Urinary bladder (tissue), 4 donors: ENCODE results near the gene MX2. TPM values are rescaled to one million over a fixed set of nuclear protein-coding genes. Genes with fewer than 3 reads are reported as not detected.

Experiments used
- DNase-seq: peaks from one replicate; pipeline ENCODE4 v3.0.0-alpha.2; 2015; ENCODE audit errors: extremely low spot score
- H3K27ac ChIP-seq: one replicate; pipeline ENCODE4 v1.5.1; 2013; ENCODE audit warnings: low read depth, mild to moderate bottlenecking, moderate library complexity
- H3K36me3 ChIP-seq: one replicate; pipeline ENCODE4 v1.6.1; 2013; ENCODE audit warnings: mild to moderate bottlenecking, moderate library complexity; ENCODE audit not compliant: insufficient read depth
- H3K4me1 ChIP-seq: one replicate; pipeline ENCODE4 v1.6.1; 2013; ENCODE audit warnings: mild to moderate bottlenecking, moderate library complexity; ENCODE audit not compliant: insufficient read depth
- H3K4me3 ChIP-seq: one replicate; pipeline ENCODE4 v1.5.1; 2013; ENCODE audit warnings: low read depth, low read length
- WGBS: extraction: QIAGEN DNeasy Blood & Tissue Kit; methylation state at CpG from one replicate; pipeline ENCODE4 v1.1.7; 2013; 5-methylcytosine and 5-hydroxymethylcytosine counted together
- polyA plus RNA-seq: library from polyadenylated mRNA; stranded (reverse); fragments of 200-250 nt; gene quantifications from one replicate; pipeline ENCODE4 v1.2.3, GENCODE V29; 2013
- total RNA-seq: library from RNA; depleted of rRNA; stranded (reverse); fragments of >200 nt; gene quantifications from one replicate; pipeline ENCODE4 v1.2.3, GENCODE V29; 2014
- donor health status: healthy with polysubstance abuse.
- donor health status: healthy.

MX2 gene
- total and polyA plus RNA-seq, 2 donors = 8.2 to 10.3 TPM

DNA sequence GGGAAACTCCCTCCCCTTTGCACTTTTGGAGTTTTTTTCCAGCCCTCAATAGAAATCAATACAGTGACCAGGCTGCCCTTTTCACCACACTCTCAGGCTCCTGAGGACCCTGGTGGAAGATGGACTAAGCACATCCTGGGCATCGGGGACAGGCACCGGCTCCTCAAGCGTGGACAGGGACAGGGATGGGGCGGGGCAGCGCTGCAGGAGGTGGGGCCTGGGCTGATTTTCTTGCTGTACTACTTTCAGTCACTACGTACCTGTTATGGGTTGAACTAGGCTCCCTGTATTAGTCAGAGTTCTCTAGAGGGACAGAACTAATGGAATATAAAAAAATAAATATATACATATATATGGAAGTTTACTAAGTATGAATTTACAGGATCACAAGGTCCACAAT, 2.5 kb downstream of the MX2 start:
- no peak for DNase-seq
- H3K4me3 ChIP-seq = no peak overlapping the region
- H3K27ac ChIP-seq = no peak overlapping the region
- no peaks in the 10 kb centered on the region for H3K4me1 ChIP-seq
- 91% methylated on average over 6 of the region's 6 CpGs for WGBS
- H3K36me3 ChIP-seq = no peaks in the 10 kb centered on the region

DNA sequence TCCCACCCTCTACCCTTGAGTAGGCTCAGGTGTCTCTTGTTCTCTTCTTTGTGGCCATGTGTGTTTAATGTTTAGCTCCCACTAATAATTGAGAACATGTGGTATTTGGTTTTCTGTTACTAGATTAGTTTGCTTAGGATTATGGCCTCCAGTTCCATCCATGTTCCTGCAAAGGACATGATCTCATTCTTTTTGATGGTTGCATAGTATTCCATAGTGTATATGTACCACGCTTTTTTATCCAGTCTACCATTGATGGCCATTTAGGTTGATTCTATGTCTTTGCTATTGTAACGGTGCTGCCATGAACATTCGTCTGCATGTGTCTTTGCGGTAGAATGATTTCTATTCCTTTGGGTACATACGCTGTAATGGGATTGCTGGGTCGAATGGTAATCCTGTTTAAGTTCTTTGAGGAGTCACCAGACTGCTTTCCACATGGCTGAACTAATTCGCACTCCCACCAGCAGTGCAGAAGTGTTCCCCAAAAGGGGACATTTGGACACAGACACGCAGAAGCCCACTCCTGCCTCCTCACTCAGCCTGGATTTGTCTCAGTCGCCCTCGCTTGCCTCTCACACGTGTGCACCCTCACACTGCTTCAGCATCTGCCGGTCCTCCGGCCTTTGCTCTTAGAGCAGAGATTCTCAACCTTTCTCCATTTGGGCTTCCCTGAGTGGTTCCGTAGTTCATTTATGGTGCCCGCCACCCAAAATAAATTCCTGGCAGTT, 3.7 kb downstream of the MX2 start:
- H3K4me1 ChIP-seq = no peaks in the 10 kb centered on the region
- WGBS = 96% methylated on average over 15 of the region's 15 CpGs
- H3K4me3 ChIP-seq = no peak overlapping the region
- no peak for DNase-seq
- H3K27ac ChIP-seq = no peak overlapping the region
- H3K36me3 ChIP-seq = no peaks in the 10 kb centered on the region

DNA sequence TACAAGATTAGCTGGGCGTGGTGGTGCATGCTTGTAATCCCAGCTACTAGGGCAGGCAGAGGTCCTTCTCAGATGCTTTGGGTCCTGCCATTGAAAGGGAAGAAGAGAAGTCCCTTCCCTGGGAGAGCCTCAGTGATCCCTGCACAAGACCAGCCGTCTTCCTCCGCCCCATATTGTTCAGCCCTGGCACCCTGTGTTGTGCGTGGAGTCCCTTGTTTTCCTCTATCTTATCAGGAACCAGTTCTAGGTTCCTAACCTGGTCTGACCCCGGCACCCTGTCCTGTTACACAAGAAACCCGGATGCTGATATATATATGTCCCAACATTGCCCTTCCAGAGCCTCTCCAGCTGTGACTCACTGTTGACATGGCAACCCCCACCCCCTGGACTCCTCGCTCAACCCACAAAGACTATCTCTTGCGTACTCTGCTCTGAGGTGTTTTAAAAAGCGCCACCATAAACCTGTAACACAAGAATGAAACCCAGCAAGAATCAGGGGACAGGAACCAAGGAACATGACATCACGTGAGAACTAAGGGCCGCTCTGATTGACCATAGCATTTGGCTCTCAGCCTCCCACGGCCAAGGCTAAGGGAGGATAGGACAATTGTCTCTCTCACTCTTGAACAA, 4.8 kb downstream of the MX2 start:
- peak; percentile 61 for DNase-seq
- Histone ChIP-seq H3K4me1 (no peaks in the 10 kb centered on the region), H3K27ac (no peak overlapping the region), H3K36me3 (no peaks in the 10 kb centered on the region), H3K4me3 (no peak overlapping the region)
- WGBS = 73% methylated on average over 12 of the region's 12 CpGs

DNA sequence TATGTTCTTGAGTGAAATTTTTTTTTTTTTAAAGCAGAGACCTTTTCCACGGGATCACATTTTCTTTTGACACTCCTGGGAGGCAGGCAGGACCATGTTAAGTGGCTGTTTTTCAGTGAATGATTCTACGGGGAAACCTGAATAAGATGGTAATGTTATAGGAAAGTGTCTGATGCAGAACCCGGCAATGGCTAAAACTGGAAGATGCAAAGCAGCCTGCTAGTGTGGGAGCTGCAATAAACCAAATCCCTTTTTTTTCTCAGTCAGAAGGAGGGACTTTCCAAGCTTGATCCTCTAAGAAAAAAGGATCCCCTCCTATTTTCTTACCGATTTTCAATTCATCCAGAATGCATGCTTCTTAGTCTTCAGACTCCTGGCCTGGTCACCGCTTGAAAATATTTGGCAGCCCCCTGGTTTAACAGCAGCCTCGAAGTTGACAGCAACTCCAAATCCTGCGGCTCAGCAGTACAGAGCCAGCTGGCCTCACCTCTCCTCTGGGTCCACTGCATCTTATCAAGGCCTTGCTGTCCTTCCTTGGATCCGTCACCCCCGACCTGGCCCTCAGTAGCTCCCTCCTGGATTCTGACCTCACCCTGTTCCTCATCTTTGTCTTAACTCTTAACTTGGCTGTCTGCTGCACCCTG, 5.6 kb downstream of the MX2 start:
- no peaks in the 10 kb centered on the region for H3K36me3 ChIP-seq
- no peak overlapping the region for H3K27ac ChIP-seq
- H3K4me1 ChIP-seq = no peaks in the 10 kb centered on the region
- no peak overlapping the region for H3K4me3 ChIP-seq
- DNase-seq = no peak
- 54% methylated on average over 9 of the region's 9 CpGs for WGBS

DNA sequence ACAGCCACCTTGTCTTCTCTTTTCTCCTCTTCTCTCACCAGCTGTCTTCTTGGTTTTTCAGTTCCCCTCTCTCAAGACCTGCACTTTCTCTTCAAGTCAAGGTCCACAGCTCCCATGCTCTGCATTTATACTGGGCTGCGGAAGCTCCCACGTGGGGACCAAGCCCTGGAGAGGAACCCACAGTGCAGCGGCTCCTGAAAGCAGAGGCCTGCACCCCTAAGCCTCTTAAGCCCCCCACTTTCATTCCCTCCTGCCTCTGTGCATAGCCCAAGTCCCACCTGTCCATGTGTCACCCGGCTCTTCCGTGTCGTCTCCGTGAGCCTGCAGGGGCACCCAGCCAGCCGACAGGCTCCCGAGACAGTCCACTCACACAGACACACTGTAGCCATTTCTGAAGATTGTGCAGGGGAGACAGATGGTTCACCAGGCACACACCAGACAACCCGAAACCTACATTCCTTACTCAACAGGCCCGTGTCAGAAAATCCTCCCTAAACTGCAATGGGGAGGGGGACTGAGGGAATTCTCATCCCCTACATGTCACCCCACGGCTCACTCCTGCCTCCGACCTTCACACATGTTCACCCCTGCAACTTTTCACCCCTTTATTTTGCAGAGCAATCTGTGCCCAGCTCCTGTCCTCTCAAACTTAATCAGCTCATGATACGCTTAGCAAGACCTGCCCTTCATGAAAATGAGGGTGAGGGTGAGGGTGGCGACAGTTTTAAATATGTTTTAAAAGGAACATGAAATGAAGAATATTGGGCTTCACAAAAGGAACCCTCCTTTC, 6.3 kb downstream of the MX2 start:
- Histone ChIP-seq H3K4me1 (no peaks in the 10 kb centered on the region), H3K4me3 (no peak overlapping the region), H3K27ac (no peak overlapping the region), H3K36me3 (no peaks in the 10 kb centered on the region)
- 90% methylated on average over 15 of the region's 15 CpGs for WGBS
- no peak for DNase-seq

DNA sequence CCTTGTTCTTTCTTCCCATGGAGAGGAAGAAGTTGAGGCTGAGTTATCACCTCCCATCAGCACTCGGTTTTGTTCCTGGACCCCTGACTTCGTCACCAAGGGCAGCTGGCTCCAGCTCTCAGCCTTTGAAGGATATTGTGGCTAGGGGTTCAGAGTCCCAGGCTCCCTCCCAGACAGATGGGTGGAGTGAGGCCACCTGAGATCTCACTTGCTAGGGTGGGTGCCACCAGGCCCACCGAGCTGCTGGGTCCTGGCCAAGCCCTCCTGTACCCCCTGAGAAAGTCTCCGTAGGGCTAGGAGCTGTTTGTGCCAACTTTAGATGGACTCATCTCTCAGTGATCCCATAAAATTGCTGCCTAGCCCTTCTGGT, 6.9 kb downstream of the MX2 start:
- Histone ChIP-seq H3K36me3 (no peaks in the 10 kb centered on the region), H3K4me1 (no peaks in the 10 kb centered on the region), H3K27ac (peak overlapping the region; percentile 13), H3K4me3 (no peak overlapping the region)
- no peak for DNase-seq
- WGBS = 67% methylated on average over 4 of the region's 4 CpGs

DNA sequence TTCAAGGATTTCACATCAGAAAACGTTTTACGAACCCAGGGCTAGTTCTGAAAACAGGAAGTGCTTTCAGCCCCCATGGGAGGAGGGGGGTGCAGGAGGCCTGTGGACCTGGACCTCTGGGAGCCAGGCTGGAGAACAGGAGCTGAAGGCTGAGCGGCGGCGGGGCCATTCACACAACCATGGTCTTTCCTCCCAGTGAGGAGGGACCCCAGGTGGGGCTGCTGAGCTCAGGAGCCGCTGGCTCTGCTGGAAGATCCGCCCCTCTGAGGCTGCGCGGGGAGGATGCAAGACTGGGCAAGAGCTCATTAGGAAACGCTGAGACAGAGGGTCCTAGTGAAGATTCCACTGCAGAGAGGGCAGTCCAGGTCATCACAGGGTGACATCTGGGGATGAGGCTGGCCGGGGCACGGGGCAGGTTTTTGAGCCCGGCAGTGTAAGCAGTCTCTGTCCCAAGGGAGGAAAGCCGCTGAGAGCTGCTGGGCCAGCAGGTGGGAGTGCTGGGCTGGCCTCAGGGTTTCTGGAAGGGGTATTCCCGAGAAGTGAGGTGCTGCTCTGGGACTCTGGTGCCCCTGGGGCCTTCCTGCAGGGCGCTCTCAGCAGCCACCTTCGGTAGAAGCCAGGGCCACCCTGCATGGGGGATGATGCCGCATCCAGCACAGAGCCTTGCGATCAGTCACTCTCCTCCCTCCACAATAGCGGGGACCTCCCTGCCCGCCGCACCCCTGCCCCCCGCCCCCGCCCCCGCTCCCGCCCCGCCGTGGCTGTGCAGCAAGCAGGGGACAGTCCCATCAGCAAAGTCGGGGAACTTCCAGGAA, 7.5 kb downstream of the MX2 start:
- WGBS = 17% methylated on average over 29 of the region's 29 CpGs
- Histone ChIP-seq H3K4me3 (peak overlapping the region; percentile 36), H3K36me3 (no peaks in the 10 kb centered on the region), H3K27ac (peak overlapping the region; percentile 13), H3K4me1 (no peaks in the 10 kb centered on the region)
- DNase-seq = no peak

DNA sequence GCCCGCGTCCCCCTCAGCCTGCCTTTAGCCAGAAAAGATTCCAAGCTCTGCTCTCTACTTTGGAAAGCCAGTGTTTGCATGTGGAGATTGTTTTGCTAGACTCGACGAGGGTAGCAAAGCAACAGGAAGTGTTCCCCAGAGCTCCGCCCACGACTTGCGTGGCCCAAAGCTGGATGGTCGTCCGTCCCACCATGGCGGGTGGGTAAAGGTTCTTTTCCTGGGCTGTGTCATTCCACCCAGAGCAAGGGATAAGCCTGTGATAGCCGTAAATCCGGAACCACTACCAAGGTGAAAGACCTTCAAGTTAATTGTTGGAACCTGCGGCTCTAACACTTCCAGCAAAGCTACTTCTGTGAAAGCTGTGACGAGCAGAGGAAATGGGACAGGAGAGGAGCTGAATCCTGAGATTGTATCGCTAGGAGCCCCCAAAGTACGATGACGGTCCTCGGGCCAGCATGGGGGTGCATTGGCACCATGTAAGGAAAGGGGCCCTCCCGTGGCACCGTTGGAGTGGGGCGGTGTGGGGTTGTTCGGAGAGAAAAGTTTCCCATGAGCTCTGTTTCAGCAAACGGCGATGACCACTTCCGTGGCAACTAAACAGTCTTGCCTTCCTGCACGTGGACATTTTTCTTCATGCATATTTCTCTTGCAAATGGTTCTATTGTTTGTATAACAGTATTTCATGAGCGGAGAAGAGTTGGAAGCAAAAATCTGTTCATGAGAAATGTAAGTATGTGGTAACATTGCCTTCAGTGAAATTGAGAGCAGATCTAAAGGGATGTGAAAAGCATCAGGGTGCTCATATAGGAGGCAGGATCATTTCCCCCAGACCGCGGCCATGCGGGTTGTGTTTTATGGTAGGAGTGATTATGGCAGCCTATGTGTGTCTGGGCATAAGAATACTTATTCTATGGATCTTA, 8.4 kb downstream of the MX2 start:
- H3K27ac ChIP-seq = no peak overlapping the region
- WGBS = 73% methylated on average over 30 of the region's 30 CpGs
- H3K36me3 ChIP-seq = no peaks in the 10 kb centered on the region
- DNase-seq = no peak
- peak overlapping the region; percentile 36 for H3K4me3 ChIP-seq
- no peaks in the 10 kb centered on the region for H3K4me1 ChIP-seq

DNA sequence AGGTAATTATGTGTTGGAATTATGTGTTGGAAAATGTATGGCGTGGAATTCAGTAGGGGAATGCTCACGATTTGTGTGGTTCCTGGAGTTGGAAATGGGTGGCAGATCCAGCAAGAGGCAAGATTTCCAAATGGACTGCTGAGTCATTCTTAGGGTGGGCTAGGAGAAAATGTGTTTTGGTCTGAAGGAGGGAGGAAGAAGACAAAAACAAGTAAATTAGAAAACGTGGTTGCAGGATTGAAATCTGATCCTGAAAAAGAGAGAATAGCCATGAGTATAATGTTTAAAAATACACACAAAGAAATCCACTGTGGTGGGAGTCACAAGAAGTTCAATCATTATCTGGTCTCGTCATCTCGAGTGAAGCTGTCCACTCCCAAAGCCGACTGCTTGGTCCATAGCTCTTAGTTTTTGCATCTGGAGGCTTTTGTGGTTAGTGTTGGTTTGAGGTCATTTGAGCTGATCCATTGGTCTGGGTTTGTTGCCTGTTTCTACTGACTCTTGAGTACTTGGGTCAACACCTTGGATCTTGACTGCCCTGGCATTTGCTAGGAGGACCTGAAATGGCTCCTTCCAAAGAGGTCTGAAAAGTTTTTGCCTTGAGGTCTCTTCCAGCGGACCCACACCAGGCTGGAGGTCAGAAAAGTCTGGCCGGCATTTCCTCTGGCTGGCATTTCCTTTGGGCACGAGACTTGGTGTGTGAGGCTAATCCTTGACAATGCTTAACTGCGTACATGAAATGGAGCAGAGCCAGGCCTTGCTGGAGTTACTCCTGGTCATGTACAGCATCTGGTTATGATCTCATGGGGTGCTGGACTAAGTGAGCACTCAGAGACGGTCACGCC, 9.2 kb downstream of the MX2 start:
- DNase-seq = no peak
- Histone ChIP-seq H3K4me1 (no peaks in the 10 kb centered on the region), H3K27ac (no peak overlapping the region), H3K36me3 (no peaks in the 10 kb centered on the region), H3K4me3 (no peak overlapping the region)
- 75% methylated on average over 12 of the region's 12 CpGs for WGBS

DNA sequence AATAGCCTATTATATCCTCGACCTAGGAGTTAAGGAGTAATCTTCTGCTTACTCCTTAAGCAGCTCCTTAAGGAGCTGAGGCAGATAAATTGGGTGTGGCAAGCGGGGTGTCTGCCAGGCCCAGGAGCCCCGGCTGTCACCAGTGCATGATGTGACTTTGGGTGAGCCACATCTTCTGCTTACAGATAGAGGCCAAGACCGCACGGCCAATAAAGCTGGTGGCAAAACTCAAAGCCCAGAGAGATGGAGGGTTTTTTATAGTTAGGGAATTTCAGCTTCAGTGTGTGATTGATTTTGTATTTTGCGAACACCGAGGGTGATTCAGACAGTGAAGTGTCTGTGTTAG, 9.8 kb downstream of the MX2 start:
- Histone ChIP-seq H3K4me1 (no peaks in the 10 kb centered on the region), H3K36me3 (no peaks in the 10 kb centered on the region), H3K27ac (no peak overlapping the region), H3K4me3 (no peak overlapping the region)
- 90% methylated on average over 7 of the region's 7 CpGs for WGBS
- no peak for DNase-seq

DNA sequence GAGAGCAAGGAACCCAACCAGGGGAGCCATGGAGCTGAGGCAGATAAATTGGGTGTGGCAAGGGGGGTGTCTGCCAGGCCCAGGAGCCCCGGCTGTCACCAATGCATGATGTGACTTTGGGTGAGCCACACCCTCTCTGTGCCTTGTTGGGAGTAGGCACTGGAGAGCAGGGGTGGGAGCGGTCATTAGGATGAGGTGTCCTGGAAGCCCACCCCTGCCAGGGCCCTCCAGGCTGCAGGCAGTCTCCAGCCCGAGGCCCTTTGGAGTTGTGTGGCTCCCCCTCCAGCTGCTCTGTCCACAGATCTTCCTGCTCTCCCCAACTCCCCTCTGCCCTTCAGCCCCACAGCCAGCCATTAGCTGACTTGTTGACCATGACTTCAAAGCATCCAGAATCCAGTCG, 11.4 kb downstream of the MX2 start:
- WGBS = 65% methylated on average over 4 of the region's 4 CpGs
- no peak overlapping the region for H3K27ac ChIP-seq
- H3K4me3 ChIP-seq = no peak overlapping the region
- no peaks in the 10 kb centered on the region for H3K4me1 ChIP-seq
- H3K36me3 ChIP-seq = no peaks in the 10 kb centered on the region
- no peak for DNase-seq

DNA sequence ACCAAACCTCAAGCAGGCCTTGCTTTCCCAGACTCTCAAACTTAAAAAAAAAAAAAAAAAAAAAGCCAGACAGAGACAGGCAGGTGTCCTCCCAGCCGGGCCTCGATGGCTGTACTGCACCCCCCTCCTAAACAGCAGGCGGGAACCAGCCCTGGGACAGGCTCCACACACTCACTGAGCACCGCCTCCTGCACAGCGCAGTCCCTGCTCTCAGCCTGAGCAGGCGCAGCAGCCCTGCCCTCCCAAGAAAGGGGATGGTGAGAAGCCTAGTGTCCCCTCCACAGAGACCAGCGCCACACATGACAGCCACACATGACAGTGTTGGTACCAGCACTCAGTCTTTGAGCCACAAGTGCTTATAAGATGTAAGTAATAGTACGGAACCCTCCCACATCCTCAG, 11.9 kb downstream of the MX2 start:
- 92% methylated on average over 8 of the region's 8 CpGs for WGBS
- H3K4me1 ChIP-seq = no peaks in the 10 kb centered on the region
- DNase-seq = no peak
- H3K36me3 ChIP-seq = no peaks in the 10 kb centered on the region
- H3K27ac ChIP-seq = no peak overlapping the region
- H3K4me3 ChIP-seq = no peak overlapping the region
